Measurements from ENCODE around the gene DNAJB8.

The DNAJB8 gene

GRCh38 chr3:128479558-128480086, 12.9 kb upstream of the DNAJB8 start:
- H3K4me3 ChIP-seq (ENCODE audit: low read depth, low read length): no peak overlapping the region
- TF ChIP-seq, protein P1, sequence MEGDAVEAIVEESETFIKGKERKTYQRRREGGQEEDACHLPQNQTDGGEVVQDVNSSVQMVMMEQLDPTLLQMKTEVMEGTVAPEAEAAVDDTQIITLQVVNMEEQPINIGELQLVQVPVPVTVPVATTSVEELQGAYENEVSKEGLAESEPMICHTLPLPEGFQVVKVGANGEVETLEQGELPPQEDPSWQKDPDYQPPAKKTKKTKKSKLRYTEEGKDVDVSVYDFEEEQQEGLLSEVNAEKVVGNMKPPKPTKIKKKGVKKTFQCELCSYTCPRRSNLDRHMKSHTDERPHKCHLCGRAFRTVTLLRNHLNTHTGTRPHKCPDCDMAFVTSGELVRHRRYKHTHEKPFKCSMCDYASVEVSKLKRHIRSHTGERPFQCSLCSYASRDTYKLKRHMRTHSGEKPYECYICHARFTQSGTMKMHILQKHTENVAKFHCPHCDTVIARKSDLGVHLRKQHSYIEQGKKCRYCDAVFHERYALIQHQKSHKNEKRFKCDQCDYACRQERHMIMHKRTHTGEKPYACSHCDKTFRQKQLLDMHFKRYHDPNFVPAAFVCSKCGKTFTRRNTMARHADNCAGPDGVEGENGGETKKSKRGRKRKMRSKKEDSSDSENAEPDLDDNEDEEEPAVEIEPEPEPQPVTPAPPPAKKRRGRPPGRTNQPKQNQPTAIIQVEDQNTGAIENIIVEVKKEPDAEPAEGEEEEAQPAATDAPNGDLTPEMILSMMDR (conservative IDR thresholded peaks at IDR 0.05; ENCODE audit: low read depth, low read length): no peak
- DNase-seq (ENCODE audit: low read depth): no peak

GRCh38 chr3:128478576-128479506, 12.2 kb upstream of the DNAJB8 start:
- H3K4me3 ChIP-seq (ENCODE audit: low read depth, low read length): no peak overlapping the region
- TF ChIP-seq, protein P1 (conservative IDR thresholded peaks at IDR 0.05; ENCODE audit: low read depth, low read length): no peak
- DNase-seq (ENCODE audit: low read depth): no peak

DNA sequence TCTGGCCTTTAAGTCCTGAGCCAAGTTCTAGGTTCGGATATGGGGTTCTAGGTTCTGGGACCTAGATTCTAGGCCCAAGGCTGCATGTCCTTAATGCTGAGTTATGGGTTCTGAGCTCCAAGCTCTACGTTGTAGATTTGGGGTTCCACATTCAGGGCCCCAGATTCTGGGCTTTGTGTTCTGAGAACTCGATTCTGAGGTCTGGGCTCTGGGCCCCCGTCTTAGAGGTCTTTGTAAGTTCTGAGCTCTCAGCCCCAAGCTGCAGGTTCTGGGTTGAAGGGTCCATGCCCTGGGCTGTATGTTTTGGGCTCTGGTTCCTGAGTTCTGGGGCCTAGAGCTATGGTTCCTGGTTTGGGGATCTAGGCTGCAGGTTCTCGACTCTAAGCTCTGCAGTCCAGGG, 10.0 kb upstream of the DNAJB8 start:
- TF ChIP-seq, protein P1 (conservative IDR thresholded peaks at IDR 0.05; ENCODE audit: low read depth, low read length): no peak
- H3K4me3 ChIP-seq (ENCODE audit: low read depth, low read length): no peak overlapping the region
- DNase-seq (ENCODE audit: low read depth): no peak

DNA sequence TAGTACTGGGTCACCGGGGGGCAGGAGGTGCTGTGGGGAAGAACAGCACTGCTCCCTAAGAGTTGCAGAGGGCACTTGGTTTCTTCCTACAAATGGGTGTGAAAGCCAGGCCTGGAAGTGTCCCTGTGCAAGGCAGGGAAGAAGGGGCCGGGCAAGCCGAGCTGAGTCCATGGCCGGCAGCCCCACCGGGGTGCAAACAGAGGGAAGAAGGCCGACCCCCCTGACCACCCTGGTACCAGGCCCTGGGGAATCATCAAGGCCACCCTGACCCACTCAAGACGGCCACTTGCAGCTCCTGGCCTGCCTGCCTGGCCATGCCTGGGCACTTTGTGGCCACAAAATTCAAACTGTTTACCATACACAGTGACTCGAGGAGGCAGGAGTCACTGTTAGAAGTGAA, 8.7 kb upstream of the DNAJB8 start:
- no peak for DNase-seq (ENCODE audit: low read depth)
- no peak overlapping the region for H3K4me3 ChIP-seq (ENCODE audit: low read depth, low read length)
- TF ChIP-seq, protein P1 (conservative IDR thresholded peaks at IDR 0.05; ENCODE audit: low read depth, low read length): no peak

- TF ChIP-seq, protein P1 (conservative IDR thresholded peaks at IDR 0.05; ENCODE audit: low read depth, low read length): no peak
- no peak for DNase-seq (ENCODE audit: low read depth)
- H3K4me3 ChIP-seq (ENCODE audit: low read depth, low read length): no peak overlapping the region
Measured at GRCh38 chr3:128473737-128474136, 7.0 kb upstream of the DNAJB8 start.

- no peak overlapping the region for H3K4me3 ChIP-seq (ENCODE audit: low read depth, low read length)
- TF ChIP-seq, protein P1 (conservative IDR thresholded peaks at IDR 0.05; ENCODE audit: low read depth, low read length): no peak
- DNase-seq (ENCODE audit: low read depth): no peak
Measured at GRCh38 chr3:128473180-128473519, 6.5 kb upstream of the DNAJB8 start.
